ENCODE measurements around the gene THAP12. TPM values are rescaled to one million over a fixed set of nuclear protein-coding genes. Genes with fewer than 3 reads are reported as not detected.

Gene THAP12
- polyA plus RNA-seq, 5 donors, result 82.6 to 136 (median 96.1) TPM

DNA sequence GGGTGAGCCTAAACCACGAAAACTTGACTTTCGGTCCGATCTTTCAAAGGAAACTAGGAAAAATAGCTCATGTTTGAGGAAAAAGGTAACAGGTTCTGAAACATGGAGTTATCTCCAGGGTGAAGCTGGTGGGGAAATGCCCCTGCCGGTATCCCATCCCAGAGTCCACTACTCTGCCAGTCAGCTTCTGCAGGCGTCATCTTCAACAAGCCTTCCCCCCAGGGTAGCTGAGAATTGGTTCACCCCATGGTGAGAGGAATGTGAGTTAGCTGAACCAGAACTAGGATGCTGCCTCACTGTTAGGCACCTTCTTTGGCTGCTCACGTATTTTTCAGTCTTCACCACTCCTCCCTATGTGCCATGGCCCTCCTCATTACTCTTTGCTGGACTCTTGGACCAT, 1.3 kb upstream of the THAP12 start:
- no peak for DNase-seq

DNA sequence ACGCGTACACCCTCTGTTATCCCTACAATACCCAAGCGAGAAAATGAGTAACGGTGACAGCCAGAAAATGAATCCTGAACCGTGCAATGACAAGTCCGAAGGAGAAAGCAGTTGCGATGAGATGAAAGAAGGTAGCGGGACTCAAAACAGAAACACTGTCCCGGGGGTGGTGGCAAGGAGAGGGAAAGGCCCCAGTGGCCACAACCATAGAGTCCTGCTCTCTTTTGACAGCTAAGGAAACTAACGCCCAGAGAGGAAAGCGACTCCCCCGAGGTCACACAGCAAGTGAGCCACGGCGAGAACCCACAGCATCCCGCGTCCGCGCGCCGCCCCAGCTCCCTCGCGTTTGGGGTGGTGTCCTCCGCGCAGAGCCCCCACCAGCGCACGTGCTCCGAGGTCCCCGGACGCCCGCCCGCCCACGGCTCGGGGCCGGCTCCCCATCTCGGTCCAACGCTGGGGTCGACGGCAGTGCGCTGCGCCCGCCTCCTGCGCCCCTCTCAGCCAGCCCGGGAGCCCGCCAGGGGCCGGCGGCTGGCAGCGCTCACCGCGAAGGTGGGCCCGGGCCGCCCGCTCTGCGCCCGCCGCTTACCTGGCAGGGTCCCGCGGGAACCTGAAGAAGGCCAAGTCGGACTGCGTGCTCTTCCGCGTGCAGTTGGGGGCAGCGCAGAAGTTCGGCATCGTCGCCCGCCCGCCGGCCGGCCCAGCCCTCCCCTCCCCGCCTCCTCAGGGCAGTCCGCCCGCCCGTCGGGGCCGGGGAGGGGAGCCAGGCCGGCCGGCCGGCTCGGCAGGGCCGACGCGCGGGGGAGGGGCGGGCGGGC, 564 bp downstream of the THAP12 start:
- DNase-seq, result peak in 1 of 2 donors; percentile 29

DNA sequence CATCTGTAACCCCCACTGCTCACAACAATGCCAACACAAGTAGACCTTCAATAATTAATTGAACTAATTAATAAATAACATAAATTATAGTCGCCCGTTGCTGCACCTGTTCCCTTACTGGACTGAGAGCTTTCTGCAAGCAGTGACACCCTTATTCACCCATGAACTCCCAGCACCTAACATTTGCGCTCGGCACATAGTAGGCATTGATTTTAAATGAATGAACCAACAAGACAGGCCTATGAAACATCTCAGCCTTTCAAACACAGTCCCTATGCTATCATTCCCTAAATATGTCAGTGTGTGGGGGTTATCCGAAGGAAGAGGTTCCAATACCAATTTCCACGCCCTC, 1.1 kb downstream of the THAP12 start:
- no peak for DNase-seq

DNA sequence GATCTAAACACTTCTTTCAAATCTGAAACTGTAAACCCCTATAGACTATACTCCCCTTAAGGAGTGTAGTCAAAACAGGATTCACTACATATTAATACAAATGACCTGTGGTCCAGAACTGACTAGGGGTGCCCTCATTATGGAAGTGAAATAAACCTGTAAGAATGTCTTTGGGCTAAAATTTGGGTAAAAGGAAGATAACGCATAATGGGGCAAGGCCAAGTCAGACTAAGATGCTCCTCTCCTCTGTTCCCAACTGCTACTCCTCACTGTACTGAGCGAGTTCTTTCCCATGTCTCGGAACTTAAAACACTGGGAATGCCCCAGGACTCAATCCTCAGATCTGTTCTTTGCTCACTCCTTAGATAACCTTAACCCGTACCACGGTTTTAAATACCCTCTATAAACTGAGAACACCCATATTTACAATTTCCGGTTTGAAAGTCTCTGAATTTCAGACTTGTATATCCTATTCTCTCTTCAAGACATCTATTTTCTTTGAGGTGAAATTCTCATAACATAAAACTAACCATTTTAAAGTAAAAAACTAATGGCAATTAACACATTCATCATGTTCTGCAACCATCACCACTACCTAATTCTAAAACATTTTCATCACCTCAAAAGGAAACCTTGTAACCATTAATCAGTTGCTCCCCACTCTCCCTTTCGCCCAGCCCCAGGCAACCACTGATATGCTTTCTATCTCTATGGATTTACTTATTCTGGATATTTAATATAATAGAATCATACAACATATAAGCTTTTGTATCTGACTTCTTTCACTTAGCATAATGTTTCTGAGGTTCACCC, 4.0 kb downstream of the THAP12 start:
- DNase-seq, result no peak

DNA sequence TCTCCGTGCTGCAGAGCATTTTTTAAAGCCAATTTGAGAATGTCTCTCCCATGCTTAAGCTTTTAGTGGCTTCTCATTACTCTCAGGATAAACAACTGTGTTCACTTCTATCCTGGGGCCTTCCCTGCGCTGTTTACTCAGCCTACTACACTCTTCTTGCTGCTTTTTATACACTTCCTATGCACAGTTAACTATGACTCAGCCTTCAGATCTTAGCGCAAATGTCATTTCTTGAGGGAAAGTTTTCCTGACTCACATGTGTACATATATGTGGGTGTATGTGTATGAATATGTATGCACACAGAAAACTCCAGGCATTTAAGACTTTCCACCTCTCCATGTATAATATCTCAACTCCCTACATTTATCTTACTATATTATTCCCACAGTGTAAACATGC, 9.8 kb downstream of the THAP12 start:
- DNase-seq, result no peak

DNA sequence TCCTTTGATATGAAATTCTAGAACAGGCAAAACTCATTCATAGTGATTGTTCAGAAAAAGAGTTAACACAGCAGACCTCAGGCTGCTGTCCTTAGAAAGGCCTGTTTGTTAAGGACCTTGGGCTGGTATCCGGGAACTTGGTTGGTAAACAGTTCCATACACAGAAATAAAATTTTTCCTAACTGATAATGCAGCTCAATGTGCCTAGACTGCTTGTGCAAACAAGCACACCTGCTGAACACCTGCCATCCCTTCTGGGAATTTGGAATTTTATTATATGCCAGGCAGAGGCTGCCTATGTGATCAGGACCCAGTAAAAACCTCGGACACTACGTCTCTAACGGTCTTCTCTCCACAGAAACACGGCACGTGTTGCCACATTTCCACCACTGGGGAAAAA, 11.5 kb downstream of the THAP12 start:
- DNase-seq, result no peak

DNA sequence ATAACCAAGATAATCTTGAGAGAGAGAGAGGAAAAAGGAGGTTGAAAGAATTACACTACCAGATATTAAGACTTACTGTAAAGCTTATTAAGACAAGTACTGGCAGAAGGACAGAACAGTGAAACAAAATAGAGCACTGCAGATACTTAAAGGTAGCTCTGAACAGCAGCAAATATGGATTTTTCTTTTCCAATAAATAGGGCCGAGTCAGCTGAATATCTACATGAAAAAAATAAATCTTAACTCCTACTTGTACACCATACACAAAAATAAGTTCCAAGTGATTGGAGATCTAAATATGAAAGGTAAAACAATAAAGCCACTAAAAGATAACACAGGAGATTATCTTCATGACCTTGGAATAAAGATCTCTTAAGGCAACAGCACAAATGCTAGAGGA, 12.4 kb downstream of the THAP12 start:
- no peak for DNase-seq

DNA sequence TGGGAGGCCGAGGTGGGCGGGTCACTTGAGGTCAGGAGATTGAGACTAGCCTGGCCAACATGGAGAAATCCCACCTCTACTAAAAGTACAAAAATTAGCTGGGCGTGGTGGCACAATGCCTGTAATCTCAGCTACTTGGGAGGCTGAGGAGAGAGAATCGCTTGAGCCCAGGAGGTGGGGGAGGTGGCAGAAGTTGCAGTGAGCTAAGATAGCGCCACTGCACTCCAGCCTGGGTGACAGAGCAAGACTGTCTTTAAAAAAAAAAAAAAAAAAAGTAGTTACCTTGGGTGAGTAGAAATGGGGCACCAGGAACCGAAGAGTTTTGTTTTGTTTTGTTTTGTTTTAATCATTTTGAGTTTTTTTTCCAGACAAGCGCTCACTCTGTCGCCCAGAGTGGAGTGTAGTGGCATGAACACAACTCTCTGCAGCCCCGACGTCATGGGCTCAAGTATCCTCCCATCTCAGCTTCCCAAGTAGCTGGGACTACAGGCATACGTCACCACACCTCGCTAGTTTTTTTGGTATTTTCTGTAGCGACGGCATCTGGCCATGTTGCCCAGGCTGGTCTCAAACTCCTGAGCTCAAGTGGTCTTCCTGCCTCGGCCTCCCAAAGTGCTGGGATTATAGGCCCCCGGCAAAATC, 15.8 kb downstream of the THAP12 start:
- no peak for DNase-seq

DNA sequence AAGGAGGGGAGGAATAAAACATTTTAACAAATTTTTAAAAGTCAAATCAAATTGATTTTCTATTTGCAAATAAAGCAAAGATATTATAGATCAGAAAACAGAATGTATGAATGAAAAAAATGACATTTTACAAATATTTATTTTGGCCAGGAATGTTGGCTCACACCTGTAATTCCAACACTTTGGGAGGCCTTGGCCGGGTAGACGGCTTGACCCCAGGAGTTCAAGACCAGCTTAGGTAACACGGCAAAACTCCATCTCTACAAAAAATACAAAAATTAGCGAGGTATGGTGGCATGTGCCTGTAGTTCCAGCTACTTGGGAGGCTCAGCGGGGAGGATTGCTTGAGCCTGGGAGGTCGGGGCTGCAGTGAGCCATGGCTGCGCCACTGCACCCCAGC, 18.2 kb downstream of the THAP12 start:
- no peak for DNase-seq

DNA sequence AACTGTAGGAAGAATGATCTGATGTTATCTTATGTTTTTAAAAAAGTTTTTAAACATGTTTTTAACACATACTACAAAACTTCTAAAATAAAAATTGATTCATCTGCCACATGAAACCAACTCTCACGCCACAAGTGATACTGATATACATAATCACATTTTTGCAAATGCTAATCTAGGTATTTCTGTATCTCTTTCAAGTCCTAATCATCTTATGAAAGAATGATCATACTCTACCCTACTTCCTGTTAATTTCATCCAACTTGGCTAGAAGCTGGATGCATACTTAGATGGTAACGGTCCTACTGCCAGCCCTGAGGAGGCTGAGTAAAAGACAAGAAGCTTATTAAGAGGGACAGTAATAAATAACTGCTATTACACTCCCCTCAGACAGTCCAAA, 19.2 kb downstream of the THAP12 start:
- no peak for DNase-seq

DNA sequence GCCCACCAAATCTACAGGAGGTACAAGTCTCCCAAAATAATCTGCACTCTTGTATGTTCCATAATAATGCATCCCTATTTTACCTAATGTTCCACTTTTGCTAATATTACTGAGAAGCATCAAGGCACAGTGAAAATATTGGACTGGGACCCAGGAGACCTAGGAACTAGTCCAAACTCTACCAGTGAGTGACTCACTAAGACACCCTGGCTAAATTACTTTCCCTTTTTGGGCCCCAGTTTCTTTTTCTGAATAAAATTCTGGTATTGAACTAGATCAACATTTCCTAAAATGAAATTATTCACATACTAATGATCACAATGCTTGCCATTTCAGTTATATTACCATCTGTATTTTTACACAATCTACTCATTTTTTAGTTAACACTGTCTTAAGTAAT, 19.6 kb downstream of the THAP12 start:
- DNase-seq, result no peak

DNA sequence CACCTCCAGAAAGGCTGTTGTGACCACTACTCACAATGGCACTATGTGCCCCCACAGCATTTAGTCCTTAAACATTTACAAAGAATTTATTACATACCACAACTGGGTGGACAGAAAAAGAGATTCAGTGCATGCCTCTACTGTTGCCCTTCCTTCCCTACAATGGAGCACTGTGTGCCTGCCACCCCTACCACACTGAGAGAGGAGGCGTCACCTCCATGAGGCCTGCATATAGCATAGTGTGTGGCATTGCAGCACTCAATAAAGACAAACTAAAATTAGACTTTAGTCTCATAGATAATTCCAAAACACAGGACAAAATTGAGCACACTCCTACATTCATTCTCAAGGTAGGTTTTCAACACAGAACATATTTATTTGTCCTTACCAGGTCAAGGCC, 25.8 kb downstream of the THAP12 start:
- no peak for DNase-seq

DNA sequence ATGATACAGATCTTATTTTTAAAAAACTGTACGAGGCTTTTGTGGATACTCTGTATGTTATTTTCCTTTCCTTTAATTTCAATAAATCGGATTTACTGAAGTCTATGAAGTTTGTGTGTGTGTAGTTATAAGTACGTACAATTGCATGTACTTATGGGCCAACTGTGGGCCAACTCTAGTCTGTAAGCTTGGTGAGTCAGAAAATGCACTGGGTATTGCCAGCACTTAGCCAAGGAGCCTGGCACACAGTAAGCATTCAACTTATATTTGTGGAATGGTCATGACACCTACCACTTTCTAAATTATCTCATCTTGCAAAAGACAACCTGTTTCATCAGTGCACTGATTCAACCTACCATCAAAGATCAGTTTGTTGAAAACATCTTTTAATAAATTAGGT, 32.6 kb downstream of the THAP12 start:
- no peak for DNase-seq

DNA sequence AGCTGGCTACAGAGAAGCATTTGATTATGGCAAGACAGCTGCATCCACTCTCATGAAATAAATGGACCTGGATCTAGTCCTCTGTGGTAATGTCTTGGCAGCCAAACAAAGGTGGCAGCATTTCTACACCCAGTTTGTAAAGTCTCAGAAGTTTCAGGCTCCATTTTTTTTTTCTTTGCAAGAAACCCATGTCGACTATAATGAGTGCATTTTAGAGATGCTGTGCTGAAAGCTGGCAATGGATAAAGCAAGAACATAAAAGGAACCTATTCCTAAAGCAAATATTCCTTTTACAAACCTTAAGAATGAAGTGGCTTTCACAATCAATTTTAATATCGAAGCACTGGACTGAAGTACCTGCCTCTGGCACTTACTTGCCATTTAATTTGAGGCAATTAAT, 33.5 kb downstream of the THAP12 start:
- peak; percentile 36 to 48 for DNase-seq

DNA sequence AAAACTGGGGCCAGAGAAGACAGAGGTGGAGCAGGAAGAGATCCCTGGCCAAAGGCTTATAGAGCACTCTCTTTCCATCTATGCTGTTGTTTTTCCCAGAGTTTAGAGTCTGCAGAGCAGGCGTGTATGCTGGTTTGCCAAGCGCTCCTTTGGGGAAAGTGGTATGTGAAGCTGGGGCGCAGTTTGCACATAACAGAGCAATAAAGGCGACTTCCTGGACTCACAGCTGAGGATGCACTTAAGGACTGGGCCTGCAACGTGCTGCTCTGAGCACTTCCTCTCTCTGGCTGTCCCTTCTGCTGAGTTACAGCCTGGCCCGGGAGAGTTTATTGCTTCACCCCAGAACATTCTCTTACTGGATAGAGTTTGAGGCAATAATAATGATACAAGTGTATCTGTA, 41.7 kb downstream of the THAP12 start:
- DNase-seq, result no peak

DNA sequence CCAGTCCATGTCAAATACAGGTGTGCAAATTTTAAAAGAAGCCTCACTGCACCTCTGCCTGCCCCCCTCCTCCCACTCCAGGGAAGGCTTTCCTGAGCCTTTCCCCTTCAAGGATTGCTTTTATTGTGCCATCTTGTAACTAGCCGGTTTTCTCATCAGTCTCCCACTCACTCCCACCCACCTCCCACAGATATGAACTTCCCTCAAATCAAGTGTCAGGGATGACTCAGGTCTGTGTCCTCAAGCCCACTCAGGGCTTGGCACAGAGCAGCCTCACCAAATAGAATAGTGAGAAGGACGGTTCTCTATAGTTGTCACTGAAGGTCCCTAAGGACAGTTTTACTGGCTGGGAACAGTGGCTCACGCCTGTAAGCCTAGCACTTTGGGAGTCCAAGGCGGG, 43.0 kb downstream of the THAP12 start:
- DNase-seq, result no peak

DNA sequence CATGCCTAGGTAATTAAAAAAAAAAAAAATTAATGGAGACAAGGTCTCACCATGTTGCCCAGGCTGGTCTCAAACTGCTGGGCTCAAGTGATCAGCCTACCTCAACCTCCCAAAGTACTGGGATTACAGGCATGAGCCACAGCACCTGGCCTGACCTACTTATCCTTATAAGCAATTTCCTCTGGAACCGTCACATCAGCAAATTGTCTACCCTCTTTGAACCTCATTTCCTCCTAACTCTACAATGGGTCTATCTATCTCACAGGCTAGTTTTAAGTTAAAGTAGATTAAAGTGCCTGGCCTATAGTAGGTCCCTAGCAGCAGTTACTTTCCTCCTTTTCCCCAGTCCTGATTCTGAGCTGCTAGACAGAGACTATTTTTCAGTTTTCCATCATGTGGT, 43.5 kb downstream of the THAP12 start:
- no peak for DNase-seq

DNA sequence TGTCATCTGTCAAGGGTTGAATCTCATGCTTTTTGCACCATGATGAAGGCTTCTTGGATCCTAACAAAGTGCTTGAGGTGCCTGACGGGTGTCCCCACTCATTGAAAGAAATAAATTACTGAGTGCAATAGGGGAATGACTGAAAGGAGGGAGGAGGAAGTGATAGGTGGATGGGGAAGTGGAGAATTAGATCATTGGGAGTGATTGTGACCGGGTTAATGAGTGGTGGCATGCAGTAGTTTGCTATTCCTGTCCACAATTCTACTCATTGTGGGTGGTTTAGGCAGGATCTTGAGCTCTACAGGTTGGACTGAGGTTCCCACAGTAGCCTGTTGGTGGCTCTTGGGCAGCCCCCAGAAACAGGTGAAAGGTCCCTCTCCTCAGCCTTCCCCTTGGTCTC, 44.3 kb downstream of the THAP12 start:
- no peak for DNase-seq

DNA sequence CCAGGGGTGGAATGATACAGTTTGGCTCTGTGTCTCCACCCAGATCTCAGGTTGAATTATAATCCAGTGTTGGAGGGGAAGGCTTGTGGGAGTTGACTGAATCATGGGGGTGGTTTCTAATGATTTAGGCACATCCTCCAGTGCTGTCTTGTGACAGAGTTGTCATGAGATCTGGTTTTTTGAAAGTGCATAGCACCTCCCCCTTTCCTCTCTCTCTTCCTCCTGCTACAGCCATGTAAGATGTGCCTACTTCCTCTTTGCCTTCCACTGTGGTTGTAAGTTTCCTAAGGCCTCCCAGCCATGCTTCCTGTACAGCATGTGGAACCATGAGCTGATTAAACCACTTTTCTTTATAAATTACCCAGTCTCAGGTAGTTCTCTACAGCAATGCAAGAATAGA, 45.1 kb downstream of the THAP12 start:
- no peak for DNase-seq

DNA sequence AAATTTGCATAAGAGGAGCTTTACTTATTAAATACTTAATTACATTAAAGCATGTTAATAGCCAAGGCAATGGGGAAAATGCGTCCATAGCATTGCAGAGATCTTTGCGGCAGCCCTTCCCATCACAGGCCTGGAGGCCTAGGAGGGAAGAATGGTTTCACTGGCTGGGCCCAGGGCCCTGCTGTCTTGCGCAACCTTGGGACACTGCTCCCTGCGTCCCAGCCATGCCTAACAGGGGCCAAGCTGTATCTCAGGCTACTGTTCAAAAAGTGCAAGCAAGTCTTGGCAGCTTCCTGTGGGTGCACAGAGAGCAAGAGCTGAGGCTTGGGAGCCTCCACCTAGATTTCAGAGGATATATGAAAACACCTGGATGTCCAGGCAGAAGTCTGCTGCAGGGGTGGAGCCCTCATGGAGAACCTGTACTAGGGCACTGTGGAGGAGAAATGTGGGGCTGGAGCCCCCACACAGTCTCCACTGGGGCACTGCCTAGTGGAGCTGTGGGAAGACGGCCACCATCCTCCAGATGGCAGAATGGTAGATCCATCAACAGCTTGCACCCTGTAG, 46.0 kb downstream of the THAP12 start:
- DNase-seq, result no peak

DNA sequence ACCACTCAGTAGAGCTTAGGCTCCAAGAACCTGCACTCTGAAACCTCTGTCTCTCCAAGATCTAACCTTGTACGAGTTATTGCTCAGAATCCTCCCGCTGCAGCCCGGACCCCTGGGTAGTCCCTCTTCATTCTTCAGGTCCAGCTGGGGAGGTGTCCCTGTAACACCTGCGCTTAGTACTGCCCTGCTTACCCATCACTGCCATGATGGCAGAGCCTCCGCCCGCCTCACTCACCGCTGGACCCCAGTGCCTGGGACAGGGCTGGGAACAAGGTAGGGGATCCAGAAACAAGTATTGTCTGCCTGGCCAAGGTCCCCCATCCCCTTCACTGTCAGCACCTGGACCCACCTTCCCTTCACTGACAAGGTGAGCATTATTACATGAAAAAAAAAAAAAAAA, 50.3 kb downstream of the THAP12 start:
- no peak for DNase-seq

DNA sequence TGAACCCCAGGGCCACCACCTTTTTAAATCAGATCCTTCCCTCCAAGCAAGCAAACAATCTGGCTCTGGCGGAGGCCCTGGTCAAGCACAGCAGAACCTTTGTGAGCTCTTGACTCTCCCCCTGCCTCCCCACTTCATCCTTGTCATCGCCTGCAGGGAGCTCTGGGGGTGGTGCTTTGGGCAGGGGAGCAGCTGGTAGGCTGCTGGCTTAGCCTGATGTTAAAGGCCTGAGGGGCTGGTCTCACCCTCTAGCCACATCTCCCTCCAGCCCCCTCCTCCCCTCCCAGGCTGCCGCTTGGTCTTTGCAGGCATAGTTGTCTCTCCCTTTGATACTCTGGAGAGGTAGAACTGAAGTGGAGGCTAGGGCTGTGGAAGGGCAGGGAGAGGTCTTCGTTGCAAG, 50.9 kb downstream of the THAP12 start:
- no peak for DNase-seq

Data from right lung (tissue), 5 donors.